A673 (cell line): Measurements from ENCODE around the gene ATAD5.
"Not testable (repeated sequence)": the region's sequence is repeated elsewhere in the genome, so short reads cannot be mapped to it uniquely, and the experiment has no call there.

Source experiments
- CTCF ChIP-seq: fragments of 300-800, 200-600 bp; sonication (generic); conservative IDR thresholded peaks from 2 replicates; pipeline ENCODE4 v1.5.1; 2017; ENCODE audit warnings: low read depth, mild to moderate bottlenecking, antibody characterized with exemption, low read length, moderate library complexity, mixed read lengths
- EZH2 ChIP-seq: fragments of 200-600 bp; sonication (generic); IDR thresholded peaks from 2 replicates; pipeline ENCODE4 v1.6.1; 2017; ENCODE audit warnings: borderline replicate concordance, low read depth, mild to moderate bottlenecking, mixed read lengths, antibody characterized with exemption, low read length; ENCODE audit not compliant: poor library complexity, severe bottlenecking

- not testable (repeated sequence) for TF ChIP-seq CTCF, EZH2
Measured at GRCh38 chr17:30929861-30930260, 98.1 kb downstream of the ATAD5 start.
